ENCODE measurements around the gene ADAT3.

Gene ADAT3

GRCh38 chr19:1882089-1882785 is 23.0 kb upstream of the ADAT3 start:
- H3K4me3 ChIP-seq (ENCODE audit: low read depth, low read length): no peak overlapping the region
- ChIA-PET CTCF (no interaction called here), POLR2A (no interaction called here)
- TF ChIP-seq ZFHX2 (tag by site-specific recombination; conservative IDR thresholded peaks at IDR 0.05) (peak; percentile 41; the same call in 1 of the 2 replicates), ZNF560 (tag by site-specific recombination; IDR thresholded peaks at IDR 0.05; ENCODE audit: borderline replicate concordance) (no peak), EGR2 (tag by site-specific recombination; IDR thresholded peaks at IDR 0.05; ENCODE audit: low read depth) (0 out of 2 replicates have a peak, but pooled peaks have one; percentile 11), ZNF600 (tag by site-specific recombination; IDR thresholded peaks at IDR 0.05) (peak; percentile 20)
- H3K4me1 ChIP-seq (ENCODE audit: control insufficient read depth, insufficient read depth, low read length): peaks cover 17% of the 10 kb centered on the region
- no peaks in the 10 kb centered on the region for H3K9me3 ChIP-seq (ENCODE audit: control insufficient read depth, insufficient read depth, low read depth, low read length)
- H3K36me3 ChIP-seq (ENCODE audit: control insufficient read depth in 2 of 2, insufficient read depth in 1 of 2, low read length in 2 of 2): peaks cover 0 to 17% of the 10 kb centered on the region in 2 experiments; a peak in 1 of 3 replicates
- H3K27ac ChIP-seq (ENCODE audit: extremely low read depth, low read depth, low read length): 0 out of 2 replicates have a peak overlapping the region, but pooled peaks have one; percentile 24

GRCh38 chr19:1882786-1883692 is 22.2 kb upstream of the ADAT3 start:
- no peaks in the 10 kb centered on the region for H3K9me3 ChIP-seq (ENCODE audit: control insufficient read depth, insufficient read depth, low read depth, low read length)
- H3K36me3 ChIP-seq (ENCODE audit: control insufficient read depth in 2 of 2, insufficient read depth in 1 of 2, low read length in 2 of 2): peaks cover 0 to 17% of the 10 kb centered on the region in 2 experiments; a peak in 1 of 3 replicates
- H3K27ac ChIP-seq (ENCODE audit: extremely low read depth, low read depth, low read length): 0 out of 2 replicates have a peak overlapping the region, but pooled peaks have one; percentile 24
- CTCF ChIA-PET: interaction anchor here (0.7 to 1.1 kb wide), 3 partner anchors 34 to 47 kb away, joined by 3 to 4 read pairs (median 3); no protein-coding TSS in a partner anchor
- POLR2A ChIA-PET: no interaction called here
- peaks cover 17% of the 10 kb centered on the region for H3K4me1 ChIP-seq (ENCODE audit: control insufficient read depth, insufficient read depth, low read length)
- no peak overlapping the region for H3K4me3 ChIP-seq (ENCODE audit: low read depth, low read length)
- TF ChIP-seq ZBTB10 (tag by site-specific recombination; IDR thresholded peaks at IDR 0.05) (no peak), ZNF792 (tag by site-specific recombination; IDR thresholded peaks at IDR 0.05) (no peak), ZBTB6 (tag by site-specific recombination; IDR thresholded peaks at IDR 0.05) (0 out of 2 replicates have a peak, but pooled peaks have one; percentile 22), PRDM4 (tag by site-specific recombination; IDR thresholded peaks at IDR 0.05) (no peak)

GRCh38 chr19:1883784-1884183 is 21.4 kb upstream of the ADAT3 start:
- H3K27ac ChIP-seq (ENCODE audit: extremely low read depth, low read depth, low read length): no peak overlapping the region
- H3K4me1 ChIP-seq (ENCODE audit: control insufficient read depth, insufficient read depth, low read length): peaks cover 17% of the 10 kb centered on the region
- ChIA-PET POLR2A (interaction anchor here (2.7 kb wide), 1 partner anchor 8 kb away, joined by 22 read pairs; no protein-coding TSS in a partner anchor), CTCF (interaction anchor here (0.7 to 1.1 kb wide), 3 partner anchors 35 to 46 kb away, joined by 3 to 4 read pairs (median 3); no protein-coding TSS in a partner anchor)
- no peak for TF ChIP-seq ZNF501 (tag by site-specific recombination; IDR thresholded peaks at IDR 0.05)
- TF ChIP-seq HIC1 (tag by site-specific recombination; IDR thresholded peaks at IDR 0.05): 0 out of 2 replicates have a peak, but pooled peaks have one; percentile 4
- TF ChIP-seq ZNF600 (tag by site-specific recombination; IDR thresholded peaks at IDR 0.05): 0 out of 2 replicates have a peak, but pooled peaks have one; percentile 29
- H3K36me3 ChIP-seq (ENCODE audit: control insufficient read depth in 2 of 2, insufficient read depth in 1 of 2, low read length in 2 of 2): peaks cover 0 to 17% of the 10 kb centered on the region in 2 experiments; a peak in 1 of 3 replicates
- H3K9me3 ChIP-seq (ENCODE audit: control insufficient read depth, insufficient read depth, low read depth, low read length): no peaks in the 10 kb centered on the region
- H3K4me3 ChIP-seq (ENCODE audit: low read depth, low read length): peak overlapping the region; percentile 65
